ENCODE measurements around the gene TRAT1. TPM values are rescaled to one million over a fixed set of nuclear protein-coding genes. Genes with fewer than 3 reads are reported as not detected.

Gene TRAT1
- total RNA-seq, 1 donor from 2014 or later = not detected

DNA sequence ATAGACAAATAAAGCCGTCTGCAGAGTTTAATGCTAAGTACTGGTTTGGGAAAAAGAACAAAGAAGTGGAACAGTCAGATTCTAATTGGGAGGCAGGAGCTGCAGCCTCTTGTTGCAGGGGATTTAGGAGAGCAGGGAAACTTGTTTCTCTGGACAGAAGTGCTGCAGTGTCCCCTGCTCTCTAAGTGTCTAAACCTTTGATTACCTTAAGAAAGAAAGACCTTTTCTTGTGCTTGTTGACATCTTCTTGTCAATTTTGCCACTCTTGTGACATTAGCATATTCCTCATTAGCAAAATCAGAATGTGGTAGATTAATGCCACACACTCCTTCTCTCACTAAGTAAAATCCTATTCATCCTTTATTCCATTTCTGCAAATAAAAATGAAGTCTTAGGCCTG is 38.8 kb downstream of the TRAT1 start:
- DNase-seq (ENCODE audit: low spot score) = no peak

DNA sequence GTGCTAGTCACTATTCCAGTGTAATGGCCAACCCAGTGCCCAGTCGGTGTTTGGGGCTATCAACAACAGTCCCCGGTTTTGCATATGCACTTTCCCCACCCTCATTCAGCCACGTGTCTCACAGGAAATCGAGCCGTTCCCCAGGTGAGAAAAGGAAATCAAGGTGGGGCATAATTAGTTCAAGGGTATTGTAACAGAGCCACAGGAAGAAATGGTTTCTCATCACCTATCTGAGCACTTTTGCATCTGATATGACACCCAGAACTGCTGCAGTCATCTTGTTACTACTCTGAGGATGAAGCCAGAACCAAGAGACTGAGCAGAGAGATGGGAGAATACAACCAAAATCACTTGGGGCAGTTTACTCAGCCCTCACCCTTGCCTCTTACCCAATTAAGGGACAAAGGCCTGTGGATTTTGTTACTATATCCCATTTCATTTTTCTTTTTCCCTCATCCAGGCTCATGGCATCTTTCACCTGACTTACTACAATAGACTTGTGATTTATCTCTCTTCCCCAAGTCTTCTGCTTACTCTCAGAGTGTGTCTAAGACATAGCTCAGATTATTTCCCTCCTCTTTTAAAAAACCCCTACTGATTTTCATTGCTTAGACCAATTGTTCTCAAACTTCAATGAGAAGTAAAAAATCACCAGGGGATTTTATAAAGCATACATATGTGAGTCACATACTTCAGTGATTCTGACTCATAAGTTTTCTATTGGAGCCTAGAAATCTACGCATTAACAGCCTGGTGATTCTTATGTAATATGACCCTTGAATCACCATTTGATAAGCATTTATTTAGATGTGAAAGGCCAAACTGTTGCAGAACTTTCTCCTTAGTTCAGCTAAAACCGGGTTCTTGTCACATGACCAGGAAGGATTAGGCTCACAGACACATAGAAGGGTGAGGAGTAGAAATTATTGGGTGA is 40.5 kb downstream of the TRAT1 start:
- DNase-seq (ENCODE audit: low spot score) = no peak

DNA sequence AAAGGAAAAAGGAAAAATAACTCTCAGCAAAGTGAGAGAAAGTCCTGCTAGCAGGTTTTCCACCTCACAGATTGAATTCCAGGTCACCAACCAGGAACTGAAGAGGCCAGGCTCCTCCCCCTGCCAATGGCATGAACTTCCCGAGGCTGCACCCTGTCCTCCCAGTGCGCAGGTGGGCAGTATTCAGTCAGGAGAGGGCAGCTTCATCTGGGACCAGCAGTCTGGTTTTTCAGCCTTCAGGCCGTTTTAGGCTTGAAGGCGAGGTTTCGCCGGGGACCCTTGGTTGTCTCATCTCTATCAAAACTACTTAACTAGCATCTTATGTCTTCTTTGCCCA is 41.2 kb downstream of the TRAT1 start:
- no peak for DNase-seq (ENCODE audit: low spot score)

DNA sequence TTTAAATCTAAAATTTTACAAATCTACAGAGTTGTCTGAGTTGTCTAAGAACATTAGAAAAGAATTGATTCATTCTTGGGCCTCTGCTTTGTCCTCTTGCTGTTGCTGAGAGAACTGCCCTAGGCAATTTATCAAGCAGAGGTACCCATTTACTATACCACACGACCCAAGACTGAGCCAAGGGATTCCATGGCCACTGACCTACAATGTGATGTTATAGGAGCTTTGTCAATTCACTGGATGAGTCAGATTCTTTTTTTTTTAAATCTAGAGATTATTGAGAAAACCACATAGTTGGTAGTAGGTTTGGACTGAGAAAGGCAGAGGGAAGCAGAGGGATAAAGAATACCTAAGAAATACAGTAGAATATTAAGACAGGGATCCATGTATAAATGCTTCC is 55.3 kb downstream of the TRAT1 start:
- DNase-seq (ENCODE audit: low spot score) = no peak

DNA sequence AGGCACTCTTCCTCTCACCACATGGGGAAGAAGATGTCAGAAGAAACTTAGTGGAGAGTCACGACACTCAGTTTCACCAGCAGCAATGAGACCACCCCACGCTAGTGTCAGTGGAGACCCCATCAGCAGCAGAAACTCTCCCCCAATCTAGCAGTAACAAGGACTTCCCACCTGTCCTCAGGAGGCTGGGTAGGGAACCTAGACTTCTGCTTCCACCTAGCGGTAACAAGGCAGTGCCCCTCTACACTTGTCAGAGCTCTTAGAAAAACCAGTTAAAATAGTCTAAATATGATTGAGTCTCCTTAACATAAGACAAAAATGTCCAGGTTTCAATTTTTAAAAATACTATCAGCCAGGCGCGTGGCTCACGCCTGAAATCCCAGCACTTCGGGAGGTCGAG is 57.3 kb downstream of the TRAT1 start:
- no peak for DNase-seq (ENCODE audit: low spot score)

DNA sequence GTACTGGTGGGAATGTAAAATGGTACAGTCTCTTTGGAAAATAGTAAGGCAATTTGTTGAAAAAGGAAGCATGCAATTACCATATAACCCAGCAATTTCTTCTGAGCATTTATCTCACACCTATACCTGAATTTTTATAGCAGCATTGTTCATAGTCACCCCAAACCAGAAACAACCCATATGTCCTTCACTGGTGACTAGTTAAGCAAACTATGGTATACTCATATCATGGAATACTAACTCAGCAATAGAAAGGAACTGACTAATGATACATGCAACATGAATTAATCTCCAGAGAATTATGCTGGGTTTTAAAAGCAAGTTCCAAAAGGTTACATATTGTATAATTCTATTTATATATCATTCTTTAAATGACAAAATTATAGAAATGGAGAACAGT is 60.2 kb downstream of the TRAT1 start:
- DNase-seq (ENCODE audit: low spot score) = no peak

DNA sequence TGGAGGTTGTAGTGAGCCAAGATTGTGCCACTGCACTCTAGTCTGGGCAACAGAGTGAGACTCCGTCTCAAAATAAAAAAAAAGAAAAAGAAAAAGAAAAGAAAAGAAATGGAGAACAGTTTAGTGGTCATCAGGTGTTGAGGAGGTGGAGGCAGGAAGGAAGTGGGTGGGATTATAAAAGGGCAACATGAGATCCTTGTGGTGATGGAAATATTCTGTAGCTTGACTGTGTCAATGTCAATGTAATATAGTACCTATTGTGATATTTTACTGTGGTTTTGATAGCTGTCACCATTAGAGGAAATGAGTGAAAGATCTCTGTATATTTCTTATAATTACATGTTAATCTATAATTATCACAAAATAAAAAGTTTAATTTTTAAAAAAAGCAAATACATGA is 60.8 kb downstream of the TRAT1 start:
- DNase-seq (ENCODE audit: low spot score) = no peak

DNA sequence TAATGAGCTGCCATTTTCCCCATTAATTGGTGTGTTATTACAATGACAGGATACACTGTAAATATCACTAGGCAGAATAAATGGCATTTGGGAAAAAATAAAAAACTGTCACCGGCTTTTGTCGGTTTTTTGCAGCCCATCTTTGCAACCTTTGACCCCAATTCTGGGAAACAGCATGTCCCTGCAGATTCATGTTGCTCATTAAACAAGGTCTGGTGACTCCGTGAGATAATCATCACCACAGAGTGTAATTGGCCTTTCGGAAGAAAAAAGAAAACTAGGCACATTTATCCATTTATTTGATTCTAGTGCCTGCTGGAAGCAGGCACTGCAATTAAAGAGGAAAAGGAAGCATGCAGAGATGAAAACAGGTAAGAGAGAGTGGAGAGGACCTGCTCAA is 64.5 kb downstream of the TRAT1 start:
- no peak for DNase-seq (ENCODE audit: low spot score)

DNA sequence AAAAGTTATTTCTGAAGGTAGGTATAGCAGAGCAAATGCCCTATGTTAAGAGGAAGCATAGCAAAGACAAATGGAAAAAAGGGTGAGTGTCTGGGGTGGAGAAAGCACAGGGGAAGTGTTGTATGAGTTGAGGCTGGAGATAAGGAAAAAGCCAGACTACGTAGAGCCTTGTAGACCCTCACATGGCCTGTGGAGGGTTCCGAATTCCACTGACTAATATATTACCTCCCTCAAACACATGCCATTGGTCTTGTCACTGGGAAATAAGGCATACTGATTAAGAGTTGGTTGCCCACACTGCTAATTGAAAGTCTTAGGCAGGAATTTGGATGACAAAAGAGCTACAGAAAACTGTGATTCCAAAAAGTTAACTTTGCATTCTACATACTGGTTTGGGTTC is 65.2 kb downstream of the TRAT1 start:
- DNase-seq (ENCODE audit: low spot score) = no peak

DNA sequence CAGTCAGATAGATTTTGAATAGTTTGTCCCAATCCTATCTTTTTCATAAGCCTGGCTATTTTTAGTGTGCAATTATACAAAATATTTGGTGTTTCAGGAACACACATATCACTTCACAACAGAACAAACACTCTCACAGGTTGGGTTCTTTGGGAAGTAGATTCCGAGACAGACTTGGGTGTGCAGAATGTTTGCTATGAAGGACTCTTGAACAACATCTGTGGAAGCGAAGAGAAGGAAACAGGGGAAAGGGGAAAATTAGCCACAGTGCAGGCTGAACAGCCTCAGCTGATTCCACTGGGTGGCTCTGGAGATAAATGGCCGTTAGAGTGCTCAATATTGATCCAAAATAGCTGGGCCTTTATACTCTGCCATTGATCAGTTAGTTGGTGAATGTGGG is 69.2 kb downstream of the TRAT1 start:
- DNase-seq (ENCODE audit: low spot score) = no peak

DNA sequence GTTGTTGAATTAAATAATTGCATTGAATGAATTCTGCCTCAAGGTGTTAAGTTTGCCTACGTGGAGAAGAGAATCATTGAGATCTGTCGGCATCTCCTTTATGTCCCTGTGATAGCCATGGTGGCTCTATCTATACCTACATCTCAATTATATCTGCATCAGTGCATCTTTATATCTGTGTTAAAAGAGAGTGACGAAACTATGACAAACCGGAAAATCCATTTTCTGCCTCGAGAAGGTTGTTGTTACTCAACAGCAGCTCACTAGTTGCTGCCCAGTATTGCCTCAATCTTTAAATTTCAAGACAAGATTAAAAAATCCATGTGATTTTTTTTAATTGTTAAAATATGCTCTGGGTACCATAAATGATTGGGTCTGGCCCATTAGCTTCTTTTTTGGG is 72.4 kb downstream of the TRAT1 start:
- DNase-seq (ENCODE audit: low spot score) = no peak

DNA sequence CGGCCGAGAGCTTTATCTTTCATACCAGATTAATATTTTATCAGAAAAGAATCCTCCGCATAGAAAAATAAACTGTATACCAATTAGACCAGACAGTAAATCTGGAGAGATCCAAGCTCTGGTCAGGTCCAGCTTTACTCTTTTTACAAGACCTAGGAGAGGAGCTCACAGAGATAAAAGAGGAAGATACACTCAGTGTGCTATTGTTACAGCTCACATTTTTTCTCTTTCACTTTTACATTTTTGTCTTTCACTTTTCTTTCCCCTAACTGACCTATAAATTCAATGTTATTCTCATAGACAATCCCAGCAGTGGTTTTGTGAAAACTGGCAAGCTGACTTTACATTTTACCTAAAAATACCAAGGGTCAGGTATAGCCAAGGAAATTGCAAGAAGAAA is 75.3 kb downstream of the TRAT1 start:
- no peak for DNase-seq (ENCODE audit: low spot score)

DNA sequence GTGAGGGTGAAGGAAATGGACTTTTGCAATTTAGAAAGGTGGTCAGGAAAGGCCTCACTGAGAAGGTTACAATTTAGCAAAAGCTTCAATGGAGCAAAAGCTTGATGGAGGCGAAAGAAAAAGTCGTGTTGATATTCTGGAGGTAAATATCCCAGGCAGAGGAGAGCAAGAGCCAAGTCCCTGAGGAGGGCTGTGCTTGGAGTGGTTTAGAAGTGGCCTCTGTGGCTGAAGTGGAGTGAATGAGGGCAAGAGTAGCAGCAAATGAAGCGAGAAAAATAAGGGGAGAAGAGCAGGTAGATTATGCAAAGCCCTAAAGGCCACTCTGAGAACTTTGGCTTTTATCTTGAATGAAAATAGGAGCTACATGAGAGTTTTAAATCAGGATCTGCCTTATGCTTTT is 76.9 kb downstream of the TRAT1 start:
- DNase-seq (ENCODE audit: low spot score) = no peak

Other genes with a start within 250 kb of the TRAT1 start
- gene CIP2A, start 233.3 kb upstream of the TRAT1 start, total RNA-seq = 2.1 TPM
- gene DZIP3, start 233.1 kb upstream of the TRAT1 start, total RNA-seq = 8.4 TPM
- not detected for gene RETNLB, start 65.4 kb upstream of the TRAT1 start, total RNA-seq
- gene GUCA1C, start 131.1 kb downstream of the TRAT1 start, total RNA-seq = not detected

Data from mesenteric fat pad (tissue), 1 donor.